WI38 (cell line): ENCODE data around the gene MRTFA.
"Not testable (repeated sequence)": the region's sequence is repeated elsewhere in the genome, so short reads cannot be mapped to it uniquely, and the experiment has no call there.

Source experiments
- H3K4me3 ChIP-seq: 2 replicates; pipeline ENCODE4 v1.5.1; 2011; ENCODE audit warnings: low read depth, mild to moderate bottlenecking, control low read depth, low read length
- TF ChIP-seq, protein P1 (sequence below): IDR thresholded peaks from 2 replicates; pipeline ENCODE4 v1.5.1; 2012; ENCODE audit warnings: low read depth, mild to moderate bottlenecking, control low read depth, low read length

MRTFA gene

DNA sequence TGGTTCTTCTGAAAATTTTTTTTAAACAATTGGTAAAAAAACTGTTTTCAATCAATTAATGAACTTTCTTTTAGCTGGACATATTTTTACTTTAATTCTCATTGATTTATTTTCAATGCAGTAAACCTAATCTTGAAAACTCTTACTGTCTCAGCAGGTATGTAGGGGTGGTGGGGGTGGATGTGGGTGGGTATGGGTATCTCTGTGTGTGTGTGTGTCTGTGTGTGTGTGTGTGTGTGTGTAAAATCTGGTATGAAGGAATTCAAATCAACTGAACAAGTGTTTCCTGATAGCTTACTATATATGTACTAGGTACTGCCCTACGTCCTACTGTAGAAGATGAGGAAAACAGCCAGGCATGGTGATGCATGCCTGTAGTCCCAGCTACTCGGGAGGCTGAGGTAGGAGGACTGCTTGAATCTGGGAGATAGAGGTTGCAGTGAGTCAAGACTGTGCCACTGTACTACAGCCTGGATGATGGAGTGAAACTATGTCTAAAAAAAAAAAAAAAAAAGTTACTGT, 75.5 kb downstream of the MRTFA start:
- TF ChIP-seq, protein P1, sequence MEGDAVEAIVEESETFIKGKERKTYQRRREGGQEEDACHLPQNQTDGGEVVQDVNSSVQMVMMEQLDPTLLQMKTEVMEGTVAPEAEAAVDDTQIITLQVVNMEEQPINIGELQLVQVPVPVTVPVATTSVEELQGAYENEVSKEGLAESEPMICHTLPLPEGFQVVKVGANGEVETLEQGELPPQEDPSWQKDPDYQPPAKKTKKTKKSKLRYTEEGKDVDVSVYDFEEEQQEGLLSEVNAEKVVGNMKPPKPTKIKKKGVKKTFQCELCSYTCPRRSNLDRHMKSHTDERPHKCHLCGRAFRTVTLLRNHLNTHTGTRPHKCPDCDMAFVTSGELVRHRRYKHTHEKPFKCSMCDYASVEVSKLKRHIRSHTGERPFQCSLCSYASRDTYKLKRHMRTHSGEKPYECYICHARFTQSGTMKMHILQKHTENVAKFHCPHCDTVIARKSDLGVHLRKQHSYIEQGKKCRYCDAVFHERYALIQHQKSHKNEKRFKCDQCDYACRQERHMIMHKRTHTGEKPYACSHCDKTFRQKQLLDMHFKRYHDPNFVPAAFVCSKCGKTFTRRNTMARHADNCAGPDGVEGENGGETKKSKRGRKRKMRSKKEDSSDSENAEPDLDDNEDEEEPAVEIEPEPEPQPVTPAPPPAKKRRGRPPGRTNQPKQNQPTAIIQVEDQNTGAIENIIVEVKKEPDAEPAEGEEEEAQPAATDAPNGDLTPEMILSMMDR = no peak
- H3K4me3 ChIP-seq = no peak overlapping the region

DNA sequence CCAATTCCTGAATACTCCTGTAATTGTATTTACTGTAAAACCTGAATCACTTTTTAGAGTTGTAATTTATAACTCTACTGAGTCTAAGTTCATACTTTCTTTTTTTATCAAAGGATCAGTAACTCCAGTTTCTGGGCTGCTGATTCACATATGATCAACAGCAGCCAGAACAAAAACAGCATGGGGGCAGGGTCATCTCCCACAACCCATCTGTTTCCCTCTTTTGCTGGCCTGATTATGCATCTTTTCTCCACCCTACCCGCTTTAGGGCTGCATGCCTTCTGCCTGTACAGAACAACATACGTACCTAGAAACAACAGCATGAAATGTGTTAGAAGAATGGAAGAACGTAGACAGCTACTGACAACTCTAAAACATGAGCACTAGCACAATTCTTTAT, 76.0 kb downstream of the MRTFA start:
- TF ChIP-seq, protein P1 = no peak
- no peak overlapping the region for H3K4me3 ChIP-seq

DNA sequence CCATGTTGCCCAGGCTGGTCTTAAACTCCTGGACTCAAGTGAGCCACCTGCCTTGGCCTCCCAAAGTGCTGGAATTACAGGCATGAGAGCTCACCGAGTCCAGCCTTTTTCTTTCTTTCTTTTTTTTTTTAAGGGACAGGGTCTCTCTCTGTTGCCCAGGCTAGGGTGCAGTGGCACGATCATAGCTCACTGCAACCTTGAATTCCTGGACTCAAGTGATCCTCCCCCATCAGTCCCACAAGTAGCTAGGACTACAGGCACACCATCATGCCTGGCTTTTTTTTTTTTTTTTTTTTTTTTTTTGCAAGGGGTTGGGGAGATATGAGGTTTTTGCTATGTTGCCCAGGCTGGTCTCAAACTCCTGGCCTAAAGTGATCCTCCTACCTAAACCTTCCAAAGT, 78.5 kb downstream of the MRTFA start:
- no peak overlapping the region for H3K4me3 ChIP-seq
- TF ChIP-seq, protein P1 = no peak

DNA sequence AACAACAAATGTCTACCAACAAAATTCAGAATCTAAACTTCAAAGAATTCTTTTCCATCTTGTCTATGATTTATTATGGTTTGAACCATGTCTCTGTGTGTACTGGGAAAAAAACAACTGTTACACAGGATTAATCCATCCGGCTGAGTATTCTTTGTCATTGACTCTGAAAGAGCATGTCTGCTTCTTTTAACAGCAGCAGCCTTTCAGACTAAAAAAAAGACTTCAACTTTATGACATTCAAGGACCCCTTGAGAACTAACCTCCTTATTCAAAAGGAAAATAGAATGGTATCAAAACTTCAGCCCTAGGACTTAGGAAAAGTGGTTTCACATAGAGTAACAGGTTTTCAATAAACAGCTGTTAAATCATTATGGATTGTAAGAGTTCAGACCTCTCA, 79.9 kb downstream of the MRTFA start:
- H3K4me3 ChIP-seq = no peak overlapping the region
- TF ChIP-seq, protein P1 = no peak

DNA sequence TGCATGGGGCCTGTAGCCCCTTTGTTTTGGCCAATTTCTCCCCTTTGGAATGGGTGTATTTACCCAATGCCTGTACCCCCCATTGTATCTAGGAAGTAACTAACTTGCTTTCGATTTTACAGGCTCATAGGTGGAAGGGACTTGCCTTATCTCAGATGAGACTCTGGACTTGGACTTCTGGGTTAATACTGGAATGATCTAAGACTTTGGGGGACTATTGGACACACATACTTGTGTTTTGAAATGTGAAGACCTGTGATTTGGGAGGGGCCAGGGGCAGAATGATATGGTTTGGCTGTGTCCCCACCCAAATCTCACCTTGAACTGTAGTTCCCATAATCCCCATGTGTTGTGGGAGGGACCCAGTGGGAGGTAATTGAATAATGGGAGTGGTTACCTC, 82.5 kb downstream of the MRTFA start:
- not testable (repeated sequence) for H3K4me3 ChIP-seq

DNA sequence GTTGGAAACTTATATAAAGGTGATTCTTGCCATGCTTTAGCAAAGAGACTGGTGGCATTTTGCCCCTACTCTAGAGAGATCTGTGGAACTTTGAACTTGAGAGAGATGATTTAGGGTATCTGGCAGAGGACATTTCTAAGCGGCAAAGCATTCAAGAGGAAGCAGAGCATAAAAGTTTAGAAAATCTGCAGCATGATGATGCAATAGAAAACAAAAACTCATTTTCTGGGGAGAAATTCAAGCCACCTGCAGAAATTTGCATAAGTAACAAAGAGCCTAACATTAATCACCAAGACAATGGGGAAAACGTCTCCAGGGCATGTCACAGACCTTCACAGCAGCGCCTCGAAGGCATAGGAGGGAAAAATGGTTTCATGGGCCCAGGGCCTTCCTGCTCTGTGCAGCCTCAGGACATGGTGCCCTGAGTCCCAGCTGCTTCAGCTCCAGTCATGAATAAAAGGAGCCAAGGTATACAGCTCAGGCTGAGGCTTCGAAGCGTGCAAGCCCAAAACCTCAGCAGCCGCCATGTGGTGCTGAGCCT, 83.4 kb downstream of the MRTFA start:
- H3K4me3 ChIP-seq = no peak overlapping the region
- TF ChIP-seq, protein P1 = no peak

DNA sequence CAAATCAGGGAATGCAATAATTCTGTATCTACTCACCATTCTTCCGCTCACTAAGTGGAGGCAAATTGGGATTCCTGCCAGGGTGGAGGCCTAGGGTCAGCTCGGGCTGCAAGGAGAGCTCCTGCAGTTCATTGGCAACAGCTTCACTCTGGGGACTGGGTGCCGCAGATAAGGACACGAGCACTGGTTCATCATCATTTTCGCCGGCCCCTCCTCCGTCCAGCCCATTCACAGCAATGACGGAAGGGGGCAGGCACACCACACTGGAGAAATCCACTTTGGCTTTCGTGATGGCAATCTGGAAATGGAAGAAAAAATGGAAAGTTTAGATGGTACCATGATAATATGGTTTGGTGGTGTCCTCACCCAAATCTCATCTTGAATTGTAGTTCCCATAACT, 84.4 kb downstream of the MRTFA start:
- TF ChIP-seq, protein P1 = no peak
- H3K4me3 ChIP-seq = no peak overlapping the region

DNA sequence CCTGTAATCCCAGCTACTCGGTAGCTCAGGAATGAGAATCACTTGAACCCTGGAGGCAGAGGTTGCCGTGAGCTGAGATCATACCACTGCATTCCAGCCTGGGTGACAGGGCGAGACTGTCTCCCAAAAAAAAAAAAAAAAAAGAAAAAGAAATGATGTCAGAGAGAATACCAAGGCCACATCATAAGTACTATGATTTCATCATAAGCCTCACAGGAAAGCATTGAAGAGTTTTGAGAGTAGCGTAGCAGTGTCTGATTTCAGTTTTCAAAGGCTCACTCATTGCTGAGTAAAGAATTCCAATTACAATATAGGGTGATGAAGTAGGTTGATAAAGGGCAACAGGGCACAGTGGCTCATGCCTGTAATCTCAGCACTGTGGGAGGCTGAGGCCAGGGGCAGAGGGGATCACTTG, 88.8 kb downstream of the MRTFA start:
- TF ChIP-seq, protein P1 = no peak
- no peak overlapping the region for H3K4me3 ChIP-seq
